Right lobe of liver (tissue), 4 donors: ENCODE results near the gene RIIAD1.

ENCODE experiments used
- CTCF ChIP-seq, 4 donors: fragments of 200-600 bp in 3 of 4; fragments of 450-650 bp in 1 of 4; IDR thresholded peaks; one replicate each; pipeline versions ENCODE4 v1.5.1 to v1.8.0; 2016 to 2022; ENCODE audit warnings: antibody characterized with exemption in 4 of 4, mild to moderate bottlenecking in 2 of 4
- POLR2A ChIP-seq: fragments of 450-650 bp; IDR thresholded peaks from one replicate; pipeline ENCODE4 v1.6.1; 2017; ENCODE audit warnings: antibody characterized with exemption, mild to moderate bottlenecking
- donor health status: DM: no; HTN: no; CAD: no.
- donor health status: DM: no; HTN: no; CAD: no.
- donor health status: DM: no; HTN: yes; CAD: no.

- no peak for TF ChIP-seq CTCF (IDR thresholded peaks at IDR 0.05)
- TF ChIP-seq POLR2A = no peak
Measured at GRCh38 chr1:151713874-151714273, 7.4 kb upstream of the RIIAD1 start.
